Neural crest cell (in vitro differentiated cells): ENCODE data around the gene RPF1. TPM values are rescaled to one million over a fixed set of nuclear protein-coding genes. Genes with fewer than 3 reads are reported as not detected.
"Not testable (repeated sequence)": the region's sequence is repeated elsewhere in the genome, so short reads cannot be mapped to it uniquely, and the experiment has no call there.

Source experiments
- DNase-seq: peaks from one replicate; pipeline ENCODE4 v3.0.0; 2021; ENCODE audit warnings: low read depth, mixed read lengths, low spot score
- H3K27ac Mint-ChIP-seq: one replicate; pipeline ENCODE4 v1.8.0; 2021; ENCODE audit warnings: mild to moderate bottlenecking, mixed read lengths; ENCODE audit not compliant: unreplicated experiment
- H3K27me3 Mint-ChIP-seq: 2 replicates; pipeline ENCODE4 v1.8.0; 2021; ENCODE audit warnings: low read depth, mild to moderate bottlenecking, mixed read lengths
- H3K36me3 Mint-ChIP-seq: 2 replicates; pipeline ENCODE4 v1.8.0; 2021; ENCODE audit warnings: low read depth, mild to moderate bottlenecking, mixed read lengths
- H3K4me1 Mint-ChIP-seq: 2 replicates; pipeline ENCODE4 v1.8.0; 2021; ENCODE audit warnings: mixed read lengths
- H3K4me3 Mint-ChIP-seq: one replicate; pipeline ENCODE4 v1.8.0; 2021; ENCODE audit warnings: mild to moderate bottlenecking, mixed read lengths
- H3K9me3 Mint-ChIP-seq: 2 replicates; pipeline ENCODE4 v1.8.0; 2021; ENCODE audit warnings: mixed read lengths
- CTCF ChIP-seq: fragments of 200-600 bp; sonication (generic); conservative IDR thresholded peaks from 2 replicates; pipeline ENCODE4 v1.5.0; 2021; ENCODE audit warnings: antibody characterized with exemption, mild to moderate bottlenecking
- total RNA-seq: library from RNA; stranded (reverse); gene quantifications from 2 replicates; pipeline ENCODE4 v1.2.1, GENCODE V29; 2021

The RPF1 gene
- total RNA-seq, 1 donor from 2014 or later = 35.4 TPM

DNA sequence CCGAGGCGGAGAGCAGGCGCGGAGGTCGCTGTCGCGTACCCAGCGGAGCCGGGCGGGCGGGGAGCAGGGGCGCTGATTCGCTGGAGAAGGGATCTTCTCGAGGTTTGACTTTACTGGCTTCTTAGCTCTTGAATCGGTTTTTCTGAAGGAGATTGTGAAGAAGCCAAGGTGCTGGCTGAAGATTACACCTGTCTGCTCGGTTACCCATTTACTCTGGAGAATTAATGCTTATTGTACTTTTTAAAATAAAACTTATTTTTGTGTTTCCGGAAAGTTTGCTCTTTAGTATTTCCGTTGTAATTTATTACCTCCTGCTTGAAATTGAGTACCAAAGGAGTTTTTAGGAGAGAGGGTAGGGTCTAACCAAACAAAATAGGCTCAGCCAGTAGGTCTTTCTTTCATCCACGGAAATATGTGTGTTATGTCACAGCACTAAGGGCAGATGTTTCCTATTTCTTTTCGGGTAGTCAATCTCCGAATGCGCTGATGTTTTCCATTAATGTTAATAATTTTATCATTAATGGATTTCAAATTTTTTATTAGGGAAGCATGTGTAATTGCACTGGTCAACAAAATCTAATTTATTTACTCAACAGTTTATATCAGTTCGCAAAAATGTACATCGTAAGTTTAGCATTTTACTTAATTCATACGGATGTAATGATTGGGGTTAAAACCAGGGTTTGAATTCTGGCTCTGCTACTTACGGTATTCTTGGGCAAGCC is 27.8 kb downstream of the RPF1 start:
- peaks cover 10% of the 10 kb centered on the region for H3K9me3 Mint-ChIP-seq

GRCh38 chr1:84507887-84508286 is 28.8 kb downstream of the RPF1 start:
- H3K27ac Mint-ChIP-seq, DNase-seq, H3K4me3 Mint-ChIP-seq, H3K27me3 Mint-ChIP-seq: not testable (repeated sequence)
- Mint-ChIP-seq H3K36me3 (peaks cover 20% of the 10 kb centered on the region), H3K9me3 (peaks cover 10% of the 10 kb centered on the region), H3K4me1 (peaks cover 21% of the 10 kb centered on the region)

More for the DNA sequence above, 27.8 kb downstream of the RPF1 start:
- TF ChIP-seq CTCF = no peak
- Mint-ChIP-seq H3K27me3 (no peaks in the 10 kb centered on the region), H3K4me3 (peak overlapping the region; percentile 95), H3K27ac (peak overlapping the region; percentile 98), H3K4me1 (peaks cover 22% of the 10 kb centered on the region), H3K36me3 (peaks cover 20% of the 10 kb centered on the region)
- DNase-seq = no peak

- no peaks in the 10 kb centered on the region for H3K27me3 Mint-ChIP-seq
- H3K4me3 Mint-ChIP-seq = peak overlapping the region; percentile 52
- peaks cover 10% of the 10 kb centered on the region for H3K9me3 Mint-ChIP-seq
- no peak overlapping the region for H3K27ac Mint-ChIP-seq
- H3K36me3 Mint-ChIP-seq = peaks cover 20% of the 10 kb centered on the region
- no peak for DNase-seq
- H3K4me1 Mint-ChIP-seq = peaks cover 15% of the 10 kb centered on the region
- no peak for TF ChIP-seq CTCF
These were observed 29.4 kb downstream of the RPF1 start for GRCh38 chr1:84508510-84508909.

DNA sequence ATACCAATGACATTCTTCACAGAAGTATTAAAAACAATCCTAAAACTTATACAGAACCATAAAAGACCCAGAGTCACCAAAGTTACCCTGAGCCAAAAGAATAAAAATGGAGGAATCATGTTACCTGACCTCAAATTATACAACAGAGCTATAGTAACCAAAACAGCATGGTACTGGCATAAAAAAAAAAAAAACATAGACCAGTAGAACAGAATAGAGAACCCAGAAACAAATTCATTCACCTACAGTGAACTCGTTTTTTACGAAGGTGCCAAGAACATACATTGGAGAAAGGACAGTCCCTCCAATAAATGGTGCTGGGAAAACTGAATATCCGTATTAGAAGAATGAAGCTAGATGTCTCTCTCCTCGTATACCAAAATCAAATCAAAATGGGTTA is 30.0 kb downstream of the RPF1 start:
- Mint-ChIP-seq H3K36me3 (peaks cover 20% of the 10 kb centered on the region), H3K27me3 (no peaks in the 10 kb centered on the region), H3K9me3 (peaks cover 10% of the 10 kb centered on the region), H3K4me1 (peaks cover 10% of the 10 kb centered on the region), H3K27ac (no peak overlapping the region), H3K4me3 (peak overlapping the region; percentile 52)
- no peak for TF ChIP-seq CTCF
- no peak for DNase-seq

GRCh38 chr1:84510165-84510564 is 31.1 kb downstream of the RPF1 start:
- Mint-ChIP-seq H3K4me1 (no peaks in the 10 kb centered on the region), H3K9me3 (peaks cover 10% of the 10 kb centered on the region), H3K27me3 (no peaks in the 10 kb centered on the region), H3K36me3 (peaks cover 20% of the 10 kb centered on the region), H3K27ac (no peak overlapping the region), H3K4me3 (no peak overlapping the region)
- no peak for TF ChIP-seq CTCF
- DNase-seq = no peak

- H3K4me1 Mint-ChIP-seq = no peaks in the 10 kb centered on the region
- H3K36me3 Mint-ChIP-seq = peaks cover 20% of the 10 kb centered on the region
- no peak for TF ChIP-seq CTCF
- no peak overlapping the region for H3K4me3 Mint-ChIP-seq
- no peak for DNase-seq
- H3K27me3 Mint-ChIP-seq = no peaks in the 10 kb centered on the region
- peaks cover 10% of the 10 kb centered on the region for H3K9me3 Mint-ChIP-seq
- no peak overlapping the region for H3K27ac Mint-ChIP-seq
These were observed 31.6 kb downstream of the RPF1 start for GRCh38 chr1:84510668-84511067.
